Breast epithelium (tissue), 3 donors: ENCODE measurements around the gene STXBP4.

ENCODE experiments used
- CTCF ChIP-seq, 3 donors: fragments of 450-650 bp; IDR thresholded peaks; one replicate each; pipeline ENCODE4 v1.5.1; 2016 to 2017; ENCODE audit warnings: antibody characterized with exemption in 3 of 3, mild to moderate bottlenecking in 3 of 3, moderate library complexity in 3 of 3
- POLR2A ChIP-seq: fragments of 450-650 bp; IDR thresholded peaks from one replicate; pipeline ENCODE4 v1.6.1; 2016; ENCODE audit warnings: antibody characterized with exemption, mild to moderate bottlenecking, moderate library complexity
- POLR2AphosphoS5 ChIP-seq, 3 donors: sonication (generic); formaldehyde crosslinking; IDR thresholded peaks; one replicate each; pipeline ENCODE4 v1.6.1; 2017; ENCODE audit warnings: antibody characterized with exemption in 3 of 3

GRCh38 chr17:54937426-54937825 is 31.1 kb upstream of the STXBP4 start:
- TF ChIP-seq CTCF (IDR thresholded peaks at IDR 0.05), result no peak
- no peak for TF ChIP-seq POLR2A
- TF ChIP-seq POLR2AphosphoS5 (IDR thresholded peaks at IDR 0.05), result no peak
